LNCaP clone FGC (cell line): ENCODE results near the gene PSMD2.

Experiments used
- DNase-seq: peaks from one replicate; pipeline ENCODE4 v3.0.0-alpha.2; 2011; ENCODE audit warnings: low read depth
- H3K4me3 ChIP-seq: 2 replicates; pipeline ENCODE4 v1.5.1; 2011; ENCODE audit warnings: mild to moderate bottlenecking, low read depth, low read length, control low read depth
- CTCF ChIP-seq: IDR thresholded peaks from 2 replicates; pipeline ENCODE4 v1.5.1; 2012; ENCODE audit warnings: mild to moderate bottlenecking; ENCODE audit not compliant: control insufficient read depth, insufficient read depth; ENCODE audit errors: extremely low read depth

Gene PSMD2

GRCh38 chr3:184325715-184326369 is 26.8 kb downstream of the PSMD2 start:
- DNase-seq = no peak
- TF ChIP-seq CTCF = no peak

GRCh38 chr3:184327171-184327570 is 28.1 kb downstream of the PSMD2 start:
- no peak for DNase-seq
- no peak for TF ChIP-seq CTCF
- no peak overlapping the region for H3K4me3 ChIP-seq

More at GRCh38 chr3:184325715-184326369, 26.8 kb downstream of the PSMD2 start:
- no peak overlapping the region for H3K4me3 ChIP-seq

GRCh38 chr3:184328516-184328915 is 29.5 kb downstream of the PSMD2 start:
- TF ChIP-seq CTCF = no peak
- no peak overlapping the region for H3K4me3 ChIP-seq
- no peak for DNase-seq

DNA sequence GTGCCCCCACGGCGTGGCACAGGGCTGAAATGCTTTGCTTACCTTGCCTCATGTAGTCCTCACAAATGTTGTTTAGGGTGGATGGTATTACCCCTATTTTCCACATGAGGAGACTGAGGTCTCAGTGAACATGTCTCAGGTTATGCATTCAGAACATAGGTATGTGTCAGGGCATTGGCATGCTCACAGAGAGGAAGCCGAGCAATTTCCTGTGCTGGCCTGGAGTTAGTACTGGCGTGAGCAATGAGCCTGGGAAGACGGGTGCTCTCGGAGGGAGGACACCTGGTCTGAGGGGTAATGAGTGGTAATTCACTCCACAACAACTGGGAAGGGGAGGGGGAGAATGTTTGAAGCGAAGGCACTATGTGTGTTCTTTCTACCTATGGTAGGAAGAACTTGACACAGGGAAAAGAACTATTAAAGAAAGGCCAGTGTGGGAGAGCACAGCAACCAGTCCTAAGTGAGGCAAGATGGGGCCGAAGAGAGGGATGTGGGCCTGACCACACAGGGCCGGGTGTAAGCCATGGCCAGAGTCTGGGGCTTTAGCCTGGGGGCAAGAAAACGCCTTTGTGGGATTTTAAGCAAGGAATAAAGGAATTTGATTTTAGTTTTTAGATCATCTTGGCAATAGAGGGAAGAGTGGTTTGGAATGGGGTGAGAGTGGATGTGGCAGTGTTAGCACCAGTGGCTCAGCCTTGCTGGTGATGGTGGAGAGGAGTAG is 33.5 kb downstream of the PSMD2 start:
- no peak for DNase-seq
- no peak overlapping the region for H3K4me3 ChIP-seq
- TF ChIP-seq CTCF = no peak

DNA sequence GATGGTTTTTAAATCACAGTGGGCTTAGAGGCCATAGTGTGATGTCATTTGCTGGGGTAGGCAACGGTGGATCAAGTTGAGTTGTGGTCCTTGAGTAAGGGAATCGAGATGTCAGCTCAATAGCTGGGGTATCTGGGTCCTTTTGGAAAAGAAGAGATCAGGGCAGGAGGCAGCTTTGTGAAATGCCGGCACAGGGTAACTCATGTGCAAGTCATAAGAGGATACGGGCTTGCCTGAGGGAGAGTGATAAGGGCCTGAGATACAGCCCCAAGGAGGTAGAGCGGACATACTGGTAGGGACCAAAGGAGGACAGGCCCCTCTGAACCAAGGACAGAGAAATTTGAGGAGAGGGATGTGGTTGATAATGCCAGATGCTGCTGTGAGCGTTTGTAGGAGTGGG is 34.1 kb downstream of the PSMD2 start:
- TF ChIP-seq CTCF = no peak
- DNase-seq = no peak
- H3K4me3 ChIP-seq = no peak overlapping the region

DNA sequence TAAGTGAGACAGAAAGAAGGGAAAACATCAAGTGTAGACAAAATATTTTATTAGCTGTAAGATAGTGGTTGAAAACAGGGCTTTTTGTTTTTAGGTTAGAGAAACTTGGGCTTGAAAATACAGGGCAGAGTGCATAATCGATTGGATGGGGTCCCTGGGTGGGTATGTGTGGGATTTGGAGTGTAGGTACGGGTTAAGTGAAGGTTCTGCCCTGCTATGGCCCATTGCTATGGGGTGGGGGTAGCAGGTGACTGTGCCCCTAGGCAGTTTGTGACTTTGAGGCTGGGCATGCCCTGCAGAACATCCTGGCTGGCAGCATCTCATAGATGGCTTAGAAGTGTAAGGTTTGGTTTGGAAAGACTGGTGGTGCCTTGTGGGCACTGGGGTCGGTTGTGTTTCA is 34.7 kb downstream of the PSMD2 start:
- no peak for TF ChIP-seq CTCF
- DNase-seq = no peak
- no peak overlapping the region for H3K4me3 ChIP-seq

GRCh38 chr3:184334470-184335158 is 35.6 kb downstream of the PSMD2 start:
- no peak for DNase-seq
- TF ChIP-seq CTCF = no peak
- H3K4me3 ChIP-seq = no peak overlapping the region
